Measurements from ENCODE around the gene ENPP3. TPM values are rescaled to one million over a fixed set of nuclear protein-coding genes. Genes with fewer than 3 reads are reported as not detected.

The ENPP3 gene
- total and polyA plus RNA-seq, 12 donors, result 0.07 to 0.33 (median 0.15) TPM; not detected in 3

DNA sequence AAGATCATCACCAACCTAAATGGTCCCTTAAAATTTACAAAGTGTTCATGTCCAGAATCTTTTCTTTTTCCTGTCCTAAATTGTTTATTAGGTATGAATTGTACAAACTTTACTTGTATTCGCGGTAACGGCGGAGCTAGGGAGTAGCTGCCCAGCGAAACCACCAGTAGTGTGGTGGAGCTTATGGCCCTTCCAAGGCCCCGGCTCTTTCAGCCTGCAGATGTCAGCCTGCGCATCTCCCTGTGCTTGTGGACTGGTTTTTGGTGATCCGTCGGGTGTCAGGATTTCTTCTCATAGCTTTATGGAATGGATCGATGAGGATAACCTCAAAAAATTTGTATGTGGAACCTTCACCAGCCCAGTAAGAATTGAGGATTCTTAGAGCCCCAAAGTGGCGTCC lies 143.5 kb downstream of the ENPP3 start:
- peaks cover 0 to 7% (median 0%) of the 10 kb centered on the region in 9 donors for H3K4me1 ChIP-seq
- no peak for DNase-seq
- WGBS, 2 donors, result 92% methylated on average over 11 of the region's 11 CpGs
- intact Hi-C loops (cut with DNase I), result loop anchor here in 2 of 10 donors (10.0 kb wide), 1 partner anchor 134 kb away; no protein-coding TSS in a partner anchor
- TF ChIP-seq, protein P1, sequence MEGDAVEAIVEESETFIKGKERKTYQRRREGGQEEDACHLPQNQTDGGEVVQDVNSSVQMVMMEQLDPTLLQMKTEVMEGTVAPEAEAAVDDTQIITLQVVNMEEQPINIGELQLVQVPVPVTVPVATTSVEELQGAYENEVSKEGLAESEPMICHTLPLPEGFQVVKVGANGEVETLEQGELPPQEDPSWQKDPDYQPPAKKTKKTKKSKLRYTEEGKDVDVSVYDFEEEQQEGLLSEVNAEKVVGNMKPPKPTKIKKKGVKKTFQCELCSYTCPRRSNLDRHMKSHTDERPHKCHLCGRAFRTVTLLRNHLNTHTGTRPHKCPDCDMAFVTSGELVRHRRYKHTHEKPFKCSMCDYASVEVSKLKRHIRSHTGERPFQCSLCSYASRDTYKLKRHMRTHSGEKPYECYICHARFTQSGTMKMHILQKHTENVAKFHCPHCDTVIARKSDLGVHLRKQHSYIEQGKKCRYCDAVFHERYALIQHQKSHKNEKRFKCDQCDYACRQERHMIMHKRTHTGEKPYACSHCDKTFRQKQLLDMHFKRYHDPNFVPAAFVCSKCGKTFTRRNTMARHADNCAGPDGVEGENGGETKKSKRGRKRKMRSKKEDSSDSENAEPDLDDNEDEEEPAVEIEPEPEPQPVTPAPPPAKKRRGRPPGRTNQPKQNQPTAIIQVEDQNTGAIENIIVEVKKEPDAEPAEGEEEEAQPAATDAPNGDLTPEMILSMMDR (IDR thresholded peaks at IDR 0.05), result no peak
- no peaks in the 10 kb centered on the region for H3K36me3 ChIP-seq
- no peaks in the 10 kb centered on the region for H3K9me3 ChIP-seq
- H3K4me3 ChIP-seq, result no peak overlapping the region
- no peaks in the 10 kb centered on the region for H3K27me3 ChIP-seq
- no peak for ATAC-seq
- H3K27ac ChIP-seq, result no peak overlapping the region

DNA sequence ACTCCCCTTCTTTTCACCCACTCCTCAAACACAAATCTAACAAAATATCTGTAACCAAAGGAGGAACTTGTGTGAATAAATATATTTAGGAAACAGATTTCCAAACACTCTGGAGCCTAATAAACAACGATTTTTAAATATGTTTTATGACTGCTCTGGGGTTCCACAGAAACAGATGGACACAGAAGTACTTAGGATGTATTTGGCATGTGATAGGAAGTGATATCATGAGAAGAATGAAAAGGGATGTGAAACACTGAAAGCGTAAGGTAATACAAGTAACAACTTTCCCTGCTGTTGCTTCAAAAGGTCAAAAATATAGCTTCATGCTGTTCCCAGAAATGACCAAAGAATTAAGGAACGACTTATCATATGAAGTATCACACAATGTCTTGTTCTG lies 144.6 kb downstream of the ENPP3 start:
- DNase-seq (no peak), ATAC-seq (no peak)
- intact Hi-C loops (cut with DNase I), result loop anchor here in 2 of 10 donors (10.0 kb wide), 1 partner anchor 133 kb away; no protein-coding TSS in a partner anchor
- Histone ChIP-seq H3K4me1 (peaks cover 0 to 7% (median 0%) of the 10 kb centered on the region in 9 donors), H3K9me3 (peaks cover 0 to 3% (median 0%) of the 10 kb centered on the region in 11 donors), H3K4me3 (no peak overlapping the region), H3K27ac (no peak overlapping the region), H3K36me3 (no peaks in the 10 kb centered on the region), H3K27me3 (no peaks in the 10 kb centered on the region)
- TF ChIP-seq, protein P1 (IDR thresholded peaks at IDR 0.05), result no peak
- 75 to 76% methylated on average over 3 of the region's 3 CpGs for WGBS, 2 donors

DNA sequence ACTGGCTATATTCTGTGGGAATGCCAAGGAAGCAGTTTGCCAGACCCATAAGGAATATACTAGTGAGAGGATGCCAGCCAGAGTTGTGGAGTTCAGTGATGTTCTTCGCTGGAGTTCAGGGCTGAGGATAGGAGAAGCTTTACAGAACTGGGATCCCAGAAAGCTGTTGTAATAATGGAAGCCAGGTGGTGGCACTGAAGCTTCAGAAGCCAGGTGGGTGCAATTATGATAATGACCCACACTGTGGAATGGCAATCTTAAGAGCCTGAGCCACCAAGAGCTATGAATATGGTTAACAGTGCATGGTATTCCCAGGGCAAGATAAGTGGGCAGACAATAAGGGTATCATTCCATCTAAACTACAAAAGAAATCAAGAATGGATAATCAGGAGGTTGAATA lies 145.7 kb downstream of the ENPP3 start:
- ATAC-seq (no peak), DNase-seq (no peak)
- H3K9me3 ChIP-seq, result peaks cover 0 to 3% (median 0%) of the 10 kb centered on the region in 11 donors
- TF ChIP-seq, protein P1 (IDR thresholded peaks at IDR 0.05), result peak in 2 of 9 donors; percentile 8 to 16
- 91 to 97% methylated on average over 1 of the region's 1 CpG for WGBS, 2 donors
- H3K4me1 ChIP-seq, result peaks cover 0 to 7% (median 0%) of the 10 kb centered on the region in 9 donors
- no peaks in the 10 kb centered on the region for H3K36me3 ChIP-seq
- intact Hi-C loops (cut with DNase I), result loop anchor here in 2 of 10 donors (10.0 kb wide), 1 partner anchor 132 kb away; no protein-coding TSS in a partner anchor
- H3K4me3 ChIP-seq, result no peak overlapping the region
- no peaks in the 10 kb centered on the region for H3K27me3 ChIP-seq
- H3K27ac ChIP-seq, result no peak overlapping the region

DNA sequence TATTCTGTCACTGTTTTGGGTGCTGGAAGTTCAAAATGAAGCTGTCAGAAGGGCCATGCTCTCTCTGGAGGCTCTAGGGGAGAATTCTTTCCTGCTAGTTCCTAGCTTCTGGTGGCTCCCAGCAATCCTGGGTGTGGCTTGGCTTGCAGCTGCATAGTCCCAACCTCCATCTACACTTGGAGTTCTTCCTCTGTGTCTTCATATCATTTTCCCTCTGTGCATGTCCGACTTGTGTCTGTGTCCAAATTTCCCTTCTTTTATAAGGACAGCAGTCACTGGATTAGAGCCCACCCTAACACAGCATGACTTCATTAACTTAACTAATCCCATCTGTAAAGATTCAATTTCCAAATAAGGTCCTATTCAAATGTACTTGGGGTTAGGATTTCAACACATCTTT lies 147.5 kb downstream of the ENPP3 start:
- no peaks in the 10 kb centered on the region for H3K36me3 ChIP-seq
- H3K9me3 ChIP-seq, result peaks cover 0 to 3% (median 0%) of the 10 kb centered on the region in 11 donors
- no peak overlapping the region for H3K4me3 ChIP-seq
- peak in 4 of 8 donors; percentile 31 to 74 (median 56) for ATAC-seq
- no peaks in the 10 kb centered on the region for H3K27me3 ChIP-seq
- intact Hi-C loops (cut with DNase I), result loop anchor here in 2 of 10 donors (10.0 kb wide), 1 partner anchor 130 kb away; no protein-coding TSS in a partner anchor
- TF ChIP-seq, protein P1 (IDR thresholded peaks at IDR 0.05), result no peak
- H3K4me1 ChIP-seq, result no peaks in the 10 kb centered on the region
- DNase-seq, result no peak
- WGBS, 2 donors, result 52 to 60% methylated on average over 1 of the region's 1 CpG
- H3K27ac ChIP-seq, result peak overlapping the region in 1 of 10 donors; percentile 21
